Measurements from ENCODE around the gene TAF1B. TPM values are rescaled to one million over a fixed set of nuclear protein-coding genes. Genes with fewer than 3 reads are reported as not detected.

TAF1B gene
- total RNA-seq, 2 donors from 2014 or later: 12.9 to 19.5 TPM

DNA sequence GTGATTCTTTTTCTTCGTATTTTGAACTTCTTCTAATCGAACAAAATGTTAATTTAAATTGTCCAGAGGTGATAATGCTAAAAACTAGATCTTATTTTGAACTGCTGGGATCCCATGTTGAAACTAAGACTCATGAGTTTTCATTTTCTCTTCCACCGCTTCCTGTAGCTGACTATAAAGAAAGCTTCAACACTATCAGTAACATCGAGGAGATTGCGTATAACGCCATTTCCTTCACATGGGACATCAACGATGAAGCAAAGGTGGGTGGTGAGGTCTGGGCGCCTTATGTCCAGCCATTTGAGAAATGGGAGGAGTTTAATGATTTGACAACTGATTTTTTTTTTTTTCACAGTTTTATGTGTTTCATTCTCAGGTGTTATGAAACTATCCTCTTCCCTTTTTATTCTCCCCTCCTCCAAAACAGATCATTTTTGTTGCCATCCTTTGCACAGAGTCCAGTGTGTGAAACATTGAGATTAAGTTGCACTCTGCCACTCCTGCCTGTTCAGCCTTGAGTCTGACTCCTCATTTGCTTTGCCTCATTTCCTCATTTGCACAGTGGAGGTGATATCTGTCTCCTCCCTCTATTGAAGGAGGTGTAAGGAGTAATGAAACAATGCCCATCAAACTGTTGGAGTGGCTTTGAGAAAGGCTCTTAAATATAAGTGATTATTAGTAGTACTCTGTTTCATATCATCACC lies 122.0 kb downstream of the TAF1B start:
- no peaks in the 10 kb centered on the region for H3K4me1 ChIP-seq
- no peak for TF ChIP-seq POLR2A (IDR thresholded peaks at IDR 0.05)
- TF ChIP-seq, protein P1, sequence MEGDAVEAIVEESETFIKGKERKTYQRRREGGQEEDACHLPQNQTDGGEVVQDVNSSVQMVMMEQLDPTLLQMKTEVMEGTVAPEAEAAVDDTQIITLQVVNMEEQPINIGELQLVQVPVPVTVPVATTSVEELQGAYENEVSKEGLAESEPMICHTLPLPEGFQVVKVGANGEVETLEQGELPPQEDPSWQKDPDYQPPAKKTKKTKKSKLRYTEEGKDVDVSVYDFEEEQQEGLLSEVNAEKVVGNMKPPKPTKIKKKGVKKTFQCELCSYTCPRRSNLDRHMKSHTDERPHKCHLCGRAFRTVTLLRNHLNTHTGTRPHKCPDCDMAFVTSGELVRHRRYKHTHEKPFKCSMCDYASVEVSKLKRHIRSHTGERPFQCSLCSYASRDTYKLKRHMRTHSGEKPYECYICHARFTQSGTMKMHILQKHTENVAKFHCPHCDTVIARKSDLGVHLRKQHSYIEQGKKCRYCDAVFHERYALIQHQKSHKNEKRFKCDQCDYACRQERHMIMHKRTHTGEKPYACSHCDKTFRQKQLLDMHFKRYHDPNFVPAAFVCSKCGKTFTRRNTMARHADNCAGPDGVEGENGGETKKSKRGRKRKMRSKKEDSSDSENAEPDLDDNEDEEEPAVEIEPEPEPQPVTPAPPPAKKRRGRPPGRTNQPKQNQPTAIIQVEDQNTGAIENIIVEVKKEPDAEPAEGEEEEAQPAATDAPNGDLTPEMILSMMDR (IDR thresholded peaks at IDR 0.05): no peak
- no peak overlapping the region for H3K4me3 ChIP-seq
- H3K27ac ChIP-seq: no peak overlapping the region
- no peaks in the 10 kb centered on the region for H3K27me3 ChIP-seq
- 84 to 89% methylated on average over 8 of the region's 8 CpGs for WGBS, 2 donors
- ATAC-seq: no peak
- intact Hi-C loops (cut with DNase I): no loop called here
- no peak for DNase-seq
- no peaks in the 10 kb centered on the region for H3K36me3 ChIP-seq (replicated peaks in 1 of 2; ENCODE audit: insufficient read depth in 1 of 2, low read depth in 2 of 2)
- no peaks in the 10 kb centered on the region for H3K9me3 ChIP-seq

DNA sequence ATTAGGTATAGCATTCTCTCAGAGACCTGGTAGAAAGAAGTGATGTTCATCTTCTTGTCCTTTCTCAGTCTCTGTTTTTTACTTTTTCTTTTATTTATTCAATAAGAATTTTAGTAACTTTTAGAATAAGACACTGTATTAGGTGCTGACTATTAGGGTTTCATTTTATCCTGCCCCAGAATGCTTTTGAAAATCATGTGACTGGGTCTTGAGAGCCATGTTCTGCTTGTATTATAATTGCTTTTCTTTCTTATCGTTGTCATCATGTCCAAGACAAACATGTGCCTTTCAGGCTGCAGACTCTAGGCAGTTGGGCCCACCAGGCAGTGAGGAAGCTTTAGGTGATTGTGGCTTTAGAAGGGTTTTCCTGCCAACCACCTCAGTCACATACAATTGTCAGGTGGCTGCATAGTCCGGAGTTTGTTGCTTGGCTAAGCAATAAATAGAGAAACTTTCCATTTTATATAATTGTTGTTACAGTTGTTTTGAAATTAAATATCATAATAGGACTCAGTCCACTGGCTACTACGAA lies 123.3 kb downstream of the TAF1B start:
- H3K27me3 ChIP-seq: no peaks in the 10 kb centered on the region
- no peak overlapping the region for H3K27ac ChIP-seq
- intact Hi-C loops (cut with DNase I): no loop called here
- no peak for DNase-seq
- no peaks in the 10 kb centered on the region for H3K9me3 ChIP-seq
- WGBS, 2 donors: 68 to 82% methylated on average over 3 of the region's 3 CpGs
- no peak for ATAC-seq
- no peaks in the 10 kb centered on the region for H3K36me3 ChIP-seq (replicated peaks in 1 of 2; ENCODE audit: insufficient read depth in 1 of 2, low read depth in 2 of 2)
- no peak for TF ChIP-seq POLR2A (IDR thresholded peaks at IDR 0.05)
- TF ChIP-seq, protein P1 (IDR thresholded peaks at IDR 0.05): no peak
- no peak overlapping the region for H3K4me3 ChIP-seq
- no peaks in the 10 kb centered on the region for H3K4me1 ChIP-seq

DNA sequence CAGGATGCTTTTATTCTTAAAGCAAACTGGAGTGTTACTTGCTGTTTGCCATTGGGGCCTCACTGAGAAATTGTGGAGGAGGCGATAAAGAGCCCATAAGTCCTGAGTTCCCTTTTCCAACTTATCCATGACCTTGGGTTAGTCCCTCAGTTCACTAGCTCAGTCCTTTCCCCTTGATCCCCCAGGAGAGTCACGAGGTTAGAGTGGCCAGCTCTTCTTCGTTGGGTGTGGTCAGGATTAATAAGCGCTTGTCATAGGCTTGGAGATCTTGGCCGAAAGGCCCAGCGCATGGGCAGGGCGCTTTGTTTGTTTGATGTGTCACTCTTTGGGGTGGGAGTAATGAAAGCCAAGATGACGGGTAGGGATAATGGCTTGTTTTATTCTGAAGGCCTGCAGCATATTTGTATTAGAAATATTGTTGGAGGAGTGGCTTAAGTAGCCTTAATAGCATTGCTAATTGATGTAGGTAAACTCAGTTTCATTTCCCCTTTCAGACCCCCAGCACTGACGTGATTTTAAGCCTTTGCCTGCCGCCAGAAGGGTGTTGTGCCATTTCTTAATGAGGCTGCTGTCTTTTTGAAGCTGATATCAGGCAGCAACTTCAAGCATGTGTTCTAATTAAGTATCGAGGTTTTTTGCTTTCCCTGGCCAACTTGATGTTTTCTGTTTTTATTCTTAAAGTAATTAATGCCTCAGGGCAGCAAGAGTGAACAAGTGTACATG lies 123.9 kb downstream of the TAF1B start:
- intact Hi-C loops (cut with DNase I): no loop called here
- H3K27ac ChIP-seq: no peak overlapping the region
- ATAC-seq: no peak
- H3K9me3 ChIP-seq: no peaks in the 10 kb centered on the region
- 86 to 89% methylated on average over 11 of the region's 11 CpGs for WGBS, 2 donors
- H3K4me3 ChIP-seq: no peak overlapping the region
- no peak for DNase-seq
- H3K27me3 ChIP-seq: no peaks in the 10 kb centered on the region
- no peak for TF ChIP-seq POLR2A (IDR thresholded peaks at IDR 0.05)
- TF ChIP-seq, protein P1 (IDR thresholded peaks at IDR 0.05): no peak
- H3K36me3 ChIP-seq (replicated peaks in 1 of 2; ENCODE audit: insufficient read depth in 1 of 2, low read depth in 2 of 2): no peaks in the 10 kb centered on the region
- H3K4me1 ChIP-seq: no peaks in the 10 kb centered on the region

GRCh38 chr2:9968553-9969497 lies 125.6 kb downstream of the TAF1B start:
- intact Hi-C loops (cut with DNase I): no loop called here
- no peak for ATAC-seq
- Histone ChIP-seq H3K4me3 (no peak overlapping the region), H3K36me3 (replicated peaks in 1 of 2; ENCODE audit: insufficient read depth in 1 of 2, low read depth in 2 of 2) (no peaks in the 10 kb centered on the region), H3K27me3 (no peaks in the 10 kb centered on the region), H3K4me1 (peaks cover 9% of the 10 kb centered on the region), H3K27ac (no peak overlapping the region), H3K9me3 (no peaks in the 10 kb centered on the region)
- DNase-seq: no peak
- TF ChIP-seq, protein P1 (IDR thresholded peaks at IDR 0.05): no peak
- TF ChIP-seq POLR2A (IDR thresholded peaks at IDR 0.05): no peak
- WGBS, 2 donors: 93% methylated on average over 10 of the region's 10 CpGs

Data from body of pancreas (tissue), 4 donors.